Effector memory CD4-positive, alpha-beta T cell (primary cell): ENCODE measurements around the gene TEFM.
"Not testable (repeated sequence)": the region's sequence is repeated elsewhere in the genome, so short reads cannot be mapped to it uniquely, and the experiment has no call there.

Experiments
- DNase-seq, 3 donors: peaks; one replicate each; pipeline ENCODE4 v3.0.0-alpha.2; 2020
- H3K27ac ChIP-seq: 2 replicates; pipeline ENCODE4 v1.7.0; 2013; ENCODE audit warnings: mild to moderate bottlenecking, low read length, moderate library complexity; ENCODE audit not compliant: insufficient read depth, poor library complexity, severe bottlenecking
- H3K27me3 ChIP-seq: replicated peaks from 2 replicates; pipeline ENCODE4 v1.7.0; 2013; ENCODE audit warnings: mild to moderate bottlenecking, low read length; ENCODE audit not compliant: insufficient read depth, control insufficient read depth, poor library complexity, severe bottlenecking
- H3K36me3 ChIP-seq: 2 replicates; pipeline ENCODE4 v1.7.0; 2013; ENCODE audit warnings: mild to moderate bottlenecking, low read length, moderate library complexity; ENCODE audit not compliant: control insufficient read depth, insufficient read depth
- H3K4me1 ChIP-seq: 2 replicates; pipeline ENCODE4 v1.7.0; 2013; ENCODE audit warnings: low read length, mild to moderate bottlenecking; ENCODE audit not compliant: control insufficient read depth, insufficient read depth, poor library complexity, severe bottlenecking
- H3K4me3 ChIP-seq: 2 replicates; pipeline ENCODE4 v1.7.0; 2013; ENCODE audit warnings: low read length, low read depth, mild to moderate bottlenecking; ENCODE audit not compliant: insufficient read depth, poor library complexity, severe bottlenecking
- H3K9me3 ChIP-seq: 2 replicates; pipeline ENCODE4 v1.7.0; 2013; ENCODE audit warnings: mild to moderate bottlenecking, low read length, moderate library complexity; ENCODE audit not compliant: control insufficient read depth

Gene TEFM

GRCh38 chr17:30921544-30922196 is 15.6 kb upstream of the TEFM start, which contains the start of gene ADAP2:
Gene ADAP2, plus strand, starts transcription at chr17:30921945. Its CDS starts 70 bp downstream, at chr17:30922015.
- Histone ChIP-seq H3K4me3 (peak within 1 kb of the TSS; percentile 42), H3K36me3 (no peaks in the 10 kb centered on the region), H3K9me3 (no peaks in the 10 kb centered on the region), H3K27ac (no peak within 1 kb of the TSS), H3K4me1 (peaks cover 11% of the 10 kb centered on the region), H3K27me3 (peaks cover 25% of the 10 kb centered on the region)
- no peak for DNase-seq

GRCh38 chr17:30920683-30921543 is 14.9 kb upstream of the TEFM start:
- Histone ChIP-seq H3K27me3 (peaks cover 25% of the 10 kb centered on the region), H3K27ac (no peak overlapping the region), H3K4me1 (peaks cover 11% of the 10 kb centered on the region), H3K4me3 (no peak overlapping the region), H3K9me3 (no peaks in the 10 kb centered on the region), H3K36me3 (no peaks in the 10 kb centered on the region)
- no peak for DNase-seq

GRCh38 chr17:30920282-30920681 is 14.2 kb upstream of the TEFM start:
- Histone ChIP-seq H3K27ac (no peak overlapping the region), H3K36me3 (no peaks in the 10 kb centered on the region), H3K4me1 (peaks cover 11% of the 10 kb centered on the region), H3K4me3 (no peak overlapping the region), H3K9me3 (no peaks in the 10 kb centered on the region), H3K27me3 (peaks cover 25% of the 10 kb centered on the region)
- DNase-seq, result no peak

- Histone ChIP-seq H3K9me3 (no peaks in the 10 kb centered on the region), H3K36me3 (no peaks in the 10 kb centered on the region), H3K27ac (no peak overlapping the region), H3K4me1 (peaks cover 4% of the 10 kb centered on the region), H3K27me3 (peaks cover 11% of the 10 kb centered on the region), H3K4me3 (no peak overlapping the region)
- no peak for DNase-seq
Observed at GRCh38 chr17:30917050-30917449, 11.0 kb upstream of the TEFM start.

- no peak overlapping the region for H3K4me3 ChIP-seq
- no peaks in the 10 kb centered on the region for H3K9me3 ChIP-seq
- H3K27me3 ChIP-seq, result peaks cover 2% of the 10 kb centered on the region
- no peaks in the 10 kb centered on the region for H3K4me1 ChIP-seq
- DNase-seq, result no peak
- no peaks in the 10 kb centered on the region for H3K36me3 ChIP-seq
- H3K27ac ChIP-seq, result no peak overlapping the region
Observed at GRCh38 chr17:30915833-30916611, 10.0 kb upstream of the TEFM start.

GRCh38 chr17:30913955-30914354 is 7.9 kb upstream of the TEFM start:
- Histone ChIP-seq H3K4me1 (no peaks in the 10 kb centered on the region), H3K27me3 (no peaks in the 10 kb centered on the region), H3K27ac (no peak overlapping the region), H3K36me3 (no peaks in the 10 kb centered on the region), H3K4me3 (no peak overlapping the region), H3K9me3 (no peaks in the 10 kb centered on the region)
- DNase-seq, result no peak

GRCh38 chr17:30910151-30910550 is 4.1 kb upstream of the TEFM start:
- not testable (repeated sequence) for H3K36me3 ChIP-seq, DNase-seq, H3K4me3 ChIP-seq, H3K9me3 ChIP-seq, H3K27me3 ChIP-seq, H3K27ac ChIP-seq, H3K4me1 ChIP-seq

- no peaks in the 10 kb centered on the region for H3K27me3 ChIP-seq
- H3K4me3 ChIP-seq, result no peak overlapping the region
- no peaks in the 10 kb centered on the region for H3K9me3 ChIP-seq
- H3K27ac ChIP-seq, result no peak overlapping the region
- no peak for DNase-seq
- H3K36me3 ChIP-seq, result no peaks in the 10 kb centered on the region
- H3K4me1 ChIP-seq, result peaks cover 9% of the 10 kb centered on the region
Observed at GRCh38 chr17:30908717-30909420, 2.8 kb upstream of the TEFM start.

GRCh38 chr17:30905742-30906100 is 317 bp downstream of the TEFM start:
- Histone ChIP-seq H3K36me3 (peaks cover 11% of the 10 kb centered on the region), H3K9me3 (no peaks in the 10 kb centered on the region), H3K4me3 (peak overlapping the region; percentile 93), H3K27me3 (no peaks in the 10 kb centered on the region), H3K27ac (peak overlapping the region; percentile 78), H3K4me1 (peaks cover 9% of the 10 kb centered on the region)
- DNase-seq, result no peak
